ENCODE data around the gene C16orf92.

- TF ChIP-seq CTCF (IDR thresholded peaks at IDR 0.05) (no peak), POLR2AphosphoS5 (IDR thresholded peaks at IDR 0.05) (no peak), POLR2A (IDR thresholded peaks at IDR 0.05) (no peak)
Measured at GRCh38 chr16:29984764-29985147, 38.2 kb upstream of the C16orf92 start.
